Neural crest cell (in vitro differentiated cells): ENCODE measurements around the gene NOP16. TPM values are rescaled to one million over a fixed set of nuclear protein-coding genes. Genes with fewer than 3 reads are reported as not detected.

Source experiments
- DNase-seq: peaks from one replicate; pipeline ENCODE4 v3.0.0; 2021; ENCODE audit warnings: low read depth, mixed read lengths, low spot score
- H3K27ac Mint-ChIP-seq: one replicate; pipeline ENCODE4 v1.8.0; 2021; ENCODE audit warnings: mild to moderate bottlenecking, mixed read lengths; ENCODE audit not compliant: unreplicated experiment
- H3K27me3 Mint-ChIP-seq: 2 replicates; pipeline ENCODE4 v1.8.0; 2021; ENCODE audit warnings: low read depth, mild to moderate bottlenecking, mixed read lengths
- H3K36me3 Mint-ChIP-seq: 2 replicates; pipeline ENCODE4 v1.8.0; 2021; ENCODE audit warnings: low read depth, mild to moderate bottlenecking, mixed read lengths
- H3K4me1 Mint-ChIP-seq: 2 replicates; pipeline ENCODE4 v1.8.0; 2021; ENCODE audit warnings: mixed read lengths
- H3K4me3 Mint-ChIP-seq: one replicate; pipeline ENCODE4 v1.8.0; 2021; ENCODE audit warnings: mild to moderate bottlenecking, mixed read lengths
- H3K9me3 Mint-ChIP-seq: 2 replicates; pipeline ENCODE4 v1.8.0; 2021; ENCODE audit warnings: mixed read lengths
- total RNA-seq: library from RNA; stranded (reverse); gene quantifications from 2 replicates; pipeline ENCODE4 v1.2.1, GENCODE V29; 2021
- TF ChIP-seq, protein P1 (sequence below): fragments of 200-600 bp; sonication (generic); conservative IDR thresholded peaks from 2 replicates; pipeline ENCODE4 v1.5.0; 2021; ENCODE audit warnings: antibody characterized with exemption, mild to moderate bottlenecking

Gene NOP16
- total RNA-seq, 1 donor from 2014 or later: 40.9 TPM

DNA sequence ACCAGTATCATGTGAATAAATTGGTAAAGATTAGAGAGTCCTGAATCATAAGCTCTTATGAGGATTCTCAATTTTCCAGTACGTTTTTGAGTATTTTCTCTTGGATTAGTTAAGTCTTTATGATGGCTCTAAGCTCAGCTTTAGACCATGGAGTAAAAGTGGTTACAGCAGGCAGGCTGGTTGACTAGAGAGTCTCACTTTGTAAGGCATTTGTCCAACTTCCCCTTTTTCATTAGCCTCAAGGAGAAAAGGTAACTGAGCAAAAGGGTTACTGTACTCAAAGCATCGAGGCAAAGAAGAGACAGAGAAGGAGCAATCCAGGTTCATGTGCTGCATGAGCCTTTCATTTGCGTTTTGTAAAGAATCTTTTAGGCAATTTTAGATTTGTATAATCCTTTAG lies 8.5 kb downstream of the NOP16 start:
- Mint-ChIP-seq H3K4me3 (no peak overlapping the region), H3K27me3 (no peaks in the 10 kb centered on the region), H3K27ac (no peak overlapping the region), H3K4me1 (no peaks in the 10 kb centered on the region), H3K36me3 (peaks cover 5% of the 10 kb centered on the region), H3K9me3 (no peaks in the 10 kb centered on the region)
- TF ChIP-seq, protein P1, sequence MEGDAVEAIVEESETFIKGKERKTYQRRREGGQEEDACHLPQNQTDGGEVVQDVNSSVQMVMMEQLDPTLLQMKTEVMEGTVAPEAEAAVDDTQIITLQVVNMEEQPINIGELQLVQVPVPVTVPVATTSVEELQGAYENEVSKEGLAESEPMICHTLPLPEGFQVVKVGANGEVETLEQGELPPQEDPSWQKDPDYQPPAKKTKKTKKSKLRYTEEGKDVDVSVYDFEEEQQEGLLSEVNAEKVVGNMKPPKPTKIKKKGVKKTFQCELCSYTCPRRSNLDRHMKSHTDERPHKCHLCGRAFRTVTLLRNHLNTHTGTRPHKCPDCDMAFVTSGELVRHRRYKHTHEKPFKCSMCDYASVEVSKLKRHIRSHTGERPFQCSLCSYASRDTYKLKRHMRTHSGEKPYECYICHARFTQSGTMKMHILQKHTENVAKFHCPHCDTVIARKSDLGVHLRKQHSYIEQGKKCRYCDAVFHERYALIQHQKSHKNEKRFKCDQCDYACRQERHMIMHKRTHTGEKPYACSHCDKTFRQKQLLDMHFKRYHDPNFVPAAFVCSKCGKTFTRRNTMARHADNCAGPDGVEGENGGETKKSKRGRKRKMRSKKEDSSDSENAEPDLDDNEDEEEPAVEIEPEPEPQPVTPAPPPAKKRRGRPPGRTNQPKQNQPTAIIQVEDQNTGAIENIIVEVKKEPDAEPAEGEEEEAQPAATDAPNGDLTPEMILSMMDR: no peak
- DNase-seq: no peak

DNA sequence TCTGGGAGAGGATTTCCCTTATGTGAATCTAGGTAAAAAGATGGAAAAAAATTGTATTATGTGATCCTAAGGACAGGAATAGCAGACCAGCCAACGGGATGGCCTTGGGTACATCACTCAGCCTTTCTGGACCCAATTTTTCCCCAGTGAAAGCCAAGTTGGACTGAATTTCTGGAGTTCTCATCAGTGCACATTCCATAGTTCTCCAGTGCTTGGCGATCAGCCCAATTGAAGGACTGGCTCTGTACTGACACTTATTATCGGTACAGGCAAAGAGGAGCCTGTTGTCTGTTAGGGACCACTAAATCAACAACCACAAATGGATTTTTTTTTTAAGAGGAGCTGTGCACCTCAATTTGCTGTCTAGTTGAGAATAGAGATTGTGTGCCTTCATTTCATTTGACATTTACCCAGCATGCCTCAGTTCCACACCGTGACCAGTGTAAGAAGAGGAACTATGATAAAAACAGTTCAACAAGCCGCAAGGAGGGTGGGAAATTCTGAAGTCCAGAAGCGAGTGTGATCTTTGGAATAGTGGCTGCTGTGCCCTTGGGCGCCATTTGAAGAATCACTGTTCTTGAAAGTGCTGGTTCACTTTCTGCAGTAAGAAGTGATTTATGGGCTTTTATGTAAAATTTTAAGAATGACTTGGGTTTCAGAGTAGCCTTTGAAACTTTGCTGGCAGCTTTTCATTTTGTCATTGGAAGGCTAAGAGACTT lies 15.1 kb downstream of the NOP16 start:
- no peaks in the 10 kb centered on the region for H3K9me3 Mint-ChIP-seq
- H3K36me3 Mint-ChIP-seq: peaks cover 5% of the 10 kb centered on the region
- H3K4me1 Mint-ChIP-seq: no peaks in the 10 kb centered on the region
- H3K27me3 Mint-ChIP-seq: no peaks in the 10 kb centered on the region
- TF ChIP-seq, protein P1: no peak
- no peak for DNase-seq
- H3K27ac Mint-ChIP-seq: no peak overlapping the region
- no peak overlapping the region for H3K4me3 Mint-ChIP-seq

DNA sequence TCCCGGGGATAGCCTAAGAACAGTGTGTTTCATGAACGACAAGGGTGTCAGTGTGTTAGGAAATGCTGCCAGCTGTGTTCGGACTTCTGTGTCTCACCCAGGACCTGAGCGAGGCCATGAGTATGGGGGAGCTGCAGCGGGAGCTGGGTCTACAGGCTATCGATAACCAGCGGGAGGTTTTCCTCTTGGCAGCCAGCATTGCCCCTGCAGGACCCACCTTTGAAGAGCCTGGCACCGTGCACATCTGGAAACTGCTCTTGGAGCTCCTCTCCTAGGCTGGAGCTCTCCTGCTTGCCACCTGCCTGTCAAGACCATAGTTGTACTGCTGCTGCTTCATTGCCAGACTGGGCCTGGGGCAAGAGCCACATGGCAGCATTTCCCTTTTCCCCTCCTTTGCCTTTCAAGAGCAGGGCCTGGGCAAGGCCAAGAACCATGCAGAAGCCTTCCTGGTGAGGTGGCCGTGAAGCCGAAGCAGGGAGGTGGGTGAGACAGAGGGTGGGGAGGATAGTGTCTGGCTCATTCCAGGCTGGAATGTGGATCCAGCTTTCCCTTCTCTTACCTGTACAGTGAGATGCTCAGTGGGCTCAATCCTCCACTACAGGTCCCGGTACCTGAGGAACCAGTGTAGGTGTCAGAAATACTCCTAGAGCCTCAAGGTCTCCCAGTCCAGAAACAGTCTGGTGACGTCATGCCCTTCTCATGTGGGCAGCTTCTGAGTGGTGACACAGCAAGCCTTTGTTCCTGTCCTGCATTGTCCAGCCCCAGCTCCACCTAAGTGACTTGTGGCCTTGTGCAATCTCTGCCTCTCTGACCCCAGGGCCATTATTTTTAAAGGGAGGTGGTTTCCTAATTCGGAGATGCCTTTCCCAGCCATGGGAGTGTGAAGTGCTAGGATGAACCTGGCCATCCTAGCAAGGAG lies 16.5 kb downstream of the NOP16 start:
- H3K27me3 Mint-ChIP-seq: no peaks in the 10 kb centered on the region
- TF ChIP-seq, protein P1: no peak
- H3K36me3 Mint-ChIP-seq: peaks cover 15% of the 10 kb centered on the region
- H3K4me3 Mint-ChIP-seq: no peak overlapping the region
- no peak for DNase-seq
- H3K27ac Mint-ChIP-seq: no peak overlapping the region
- peaks cover 6% of the 10 kb centered on the region for H3K4me1 Mint-ChIP-seq
- no peaks in the 10 kb centered on the region for H3K9me3 Mint-ChIP-seq

DNA sequence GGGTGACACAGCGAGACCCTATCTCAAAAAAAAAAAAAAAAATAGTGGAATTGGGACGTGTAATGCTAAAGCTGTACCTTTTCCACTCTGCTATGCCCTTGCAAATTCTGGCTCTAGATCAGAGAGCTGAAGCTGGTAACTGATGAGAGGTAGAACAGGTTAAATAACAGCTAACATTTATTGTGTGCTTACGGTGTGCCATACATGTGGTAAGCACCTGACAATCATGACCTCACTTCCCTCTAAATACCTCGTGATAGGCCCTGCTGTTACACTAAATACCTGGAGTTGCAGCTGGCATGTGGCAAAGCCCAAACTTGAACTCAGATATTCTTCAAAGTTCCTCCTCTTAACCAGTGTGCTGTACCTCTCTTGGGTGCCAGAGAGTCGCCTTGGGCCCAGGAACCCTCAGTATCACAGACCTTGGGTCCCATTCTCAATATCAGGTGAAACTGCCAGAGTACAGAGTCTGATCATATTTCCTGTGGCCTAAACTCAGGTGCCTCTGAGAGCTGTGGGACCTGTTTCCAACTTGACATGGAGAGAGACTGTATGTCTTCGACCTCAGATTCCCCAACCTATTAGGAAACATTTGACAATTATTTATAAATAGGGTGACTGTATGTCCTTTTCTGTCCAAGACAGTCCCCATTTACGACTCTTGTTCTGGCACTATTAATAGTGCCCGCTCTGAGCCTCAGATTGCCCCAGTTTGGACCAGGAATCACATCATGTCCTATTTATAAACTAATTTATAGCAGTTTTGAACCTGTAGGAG lies 18.3 kb downstream of the NOP16 start:
- no peak for DNase-seq
- H3K9me3 Mint-ChIP-seq: no peaks in the 10 kb centered on the region
- no peak overlapping the region for H3K27ac Mint-ChIP-seq
- peak overlapping the region; percentile 44 for H3K4me3 Mint-ChIP-seq
- TF ChIP-seq, protein P1: no peak
- H3K4me1 Mint-ChIP-seq: peaks cover 12% of the 10 kb centered on the region
- H3K27me3 Mint-ChIP-seq: peaks cover 2% of the 10 kb centered on the region
- peaks cover 18% of the 10 kb centered on the region for H3K36me3 Mint-ChIP-seq

DNA sequence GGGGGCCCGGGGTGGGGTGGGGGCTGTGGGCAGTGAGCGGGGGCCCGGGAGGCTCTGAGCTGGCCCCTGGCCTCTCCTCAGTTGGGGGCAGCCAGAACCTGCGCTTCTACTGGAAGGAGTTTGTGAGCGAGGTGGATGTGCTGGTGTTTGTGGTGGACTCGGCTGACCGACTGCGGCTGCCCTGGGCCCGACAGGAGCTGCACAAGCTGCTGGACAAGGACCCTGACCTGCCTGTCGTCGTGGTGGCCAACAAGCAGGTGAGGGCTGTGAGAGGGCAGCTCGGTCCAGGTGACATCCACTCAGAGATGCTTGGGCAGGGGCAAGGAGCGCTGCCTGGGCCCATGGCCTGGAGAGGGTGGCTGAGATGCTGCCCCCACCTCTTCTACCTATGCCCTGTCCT lies 19.7 kb downstream of the NOP16 start:
- H3K9me3 Mint-ChIP-seq: no peaks in the 10 kb centered on the region
- H3K36me3 Mint-ChIP-seq: peaks cover 18% of the 10 kb centered on the region
- peaks cover 2% of the 10 kb centered on the region for H3K27me3 Mint-ChIP-seq
- TF ChIP-seq, protein P1: no peak
- no peak overlapping the region for H3K4me3 Mint-ChIP-seq
- no peak overlapping the region for H3K27ac Mint-ChIP-seq
- DNase-seq: no peak
- peaks cover 12% of the 10 kb centered on the region for H3K4me1 Mint-ChIP-seq
